Measurements from ENCODE around the gene NAGLU.

The NAGLU gene

GRCh38 chr17:42565523-42566214 lies 29.6 kb downstream of the NAGLU start:
- no peak for DNase-seq

GRCh38 chr17:42566215-42566882 lies 30.3 kb downstream of the NAGLU start:
- DNase-seq = no peak

GRCh38 chr17:42566883-42567573 lies 31.0 kb downstream of the NAGLU start, which contains the start of gene MLX:
TSS of gene MLX (plus strand) at chr17:42567100. CDS start at chr17:42567125, 25 bp downstream.
- peak; percentile 96 for DNase-seq

GRCh38 chr17:42568341-42569111 lies 32.5 kb downstream of the NAGLU start:
- DNase-seq = no peak

- no peak for DNase-seq
These were observed 35.6 kb downstream of the NAGLU start for GRCh38 chr17:42571435-42572225.

GRCh38 chr17:42573095-42573494 lies 37.1 kb downstream of the NAGLU start:
- DNase-seq = no peak

GRCh38 chr17:42574463-42574862 lies 38.4 kb downstream of the NAGLU start:
- no peak for DNase-seq

GRCh38 chr17:42577140-42577531 lies 41.1 kb downstream of the NAGLU start:
- no peak for DNase-seq

GRCh38 chr17:42577532-42578281 lies 41.7 kb downstream of the NAGLU start, which contains the start of gene PSMC3IP:
TSS of gene PSMC3IP (minus strand) at chr17:42577729. CDS start at chr17:42577686, 43 bp downstream.
- peak; percentile 98 for DNase-seq

- peak; percentile 80 for DNase-seq
These were observed 42.3 kb downstream of the NAGLU start for GRCh38 chr17:42578282-42578869.

- DNase-seq = no peak
These were observed 43.9 kb downstream of the NAGLU start for GRCh38 chr17:42579794-42580551.

GRCh38 chr17:42581744-42582270 lies 45.8 kb downstream of the NAGLU start:
- DNase-seq = no peak

- no peak for DNase-seq
These were observed 48.8 kb downstream of the NAGLU start for GRCh38 chr17:42584880-42585279.

- no peak for DNase-seq
These were observed 49.3 kb downstream of the NAGLU start for GRCh38 chr17:42585353-42585752.

GRCh38 chr17:42586514-42587230 lies 50.6 kb downstream of the NAGLU start:
- DNase-seq = no peak

- DNase-seq = no peak
These were observed 54.8 kb downstream of the NAGLU start for GRCh38 chr17:42590886-42591285.

GRCh38 chr17:42591411-42591810 lies 55.4 kb downstream of the NAGLU start:
- DNase-seq = no peak
